ENCODE data around the gene CABP2.

Gene CABP2

DNA sequence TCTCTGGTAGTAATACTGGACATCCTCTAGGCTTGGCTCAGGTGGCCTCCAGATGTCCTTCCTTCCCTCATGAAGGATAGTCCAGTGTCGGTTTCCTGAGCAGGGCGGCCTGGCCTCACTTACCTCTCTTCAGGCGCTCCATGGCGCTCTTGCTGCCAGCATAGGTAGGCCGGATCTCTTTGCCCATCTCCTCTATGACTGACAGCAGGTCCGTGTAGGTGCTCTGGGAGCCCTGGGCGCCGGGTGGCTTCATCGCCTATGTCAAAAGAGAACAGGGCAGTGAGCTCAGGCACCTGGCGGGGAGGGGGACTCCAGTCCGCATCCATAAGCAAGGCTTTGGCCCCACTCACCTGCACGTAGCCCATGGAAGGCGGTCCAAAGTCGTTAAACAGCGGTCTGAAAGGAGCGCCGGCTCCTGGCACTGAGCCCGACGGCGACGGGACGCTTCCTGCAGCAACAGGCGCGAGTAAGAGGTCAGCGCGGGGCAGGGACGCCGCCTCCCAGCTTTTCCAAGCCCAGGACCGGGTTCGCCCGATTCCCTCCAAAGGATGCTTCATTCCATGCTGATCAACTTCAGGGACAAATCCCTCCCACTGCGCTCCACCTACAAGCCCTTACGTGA, 15.9 kb downstream of the CABP2 start:
- no peak for DNase-seq

DNA sequence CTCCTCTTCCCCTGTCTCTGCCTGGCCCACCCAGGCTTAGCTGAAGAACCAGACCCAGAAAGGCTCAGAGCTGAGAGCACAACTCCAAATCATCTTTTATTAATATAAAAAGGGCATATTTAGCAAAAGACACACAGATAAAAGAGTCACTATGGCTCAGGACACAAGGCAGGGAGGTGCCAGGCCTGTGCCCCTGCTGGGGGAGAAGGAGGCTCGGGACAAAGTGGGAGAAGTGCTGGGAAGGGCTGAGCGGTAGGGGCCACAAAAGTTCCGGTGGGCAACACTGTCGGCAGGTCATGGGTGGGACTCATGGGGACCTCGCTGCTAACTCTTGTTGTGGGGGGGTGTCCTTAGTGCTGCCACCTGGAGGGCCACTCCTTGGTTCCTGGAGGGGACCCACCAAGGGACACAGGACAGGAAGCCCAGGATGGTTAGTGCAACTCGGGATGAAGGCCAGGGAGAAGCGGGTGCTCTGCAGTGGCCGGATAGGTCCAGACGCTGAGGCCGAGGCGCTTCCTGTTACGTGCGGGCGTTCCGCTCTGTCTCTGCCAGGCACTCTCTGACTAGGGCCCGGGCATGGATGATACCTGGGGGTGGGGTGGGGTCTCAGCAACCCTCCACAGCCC, 16.7 kb downstream of the CABP2 start:
- DNase-seq: no peak

DNA sequence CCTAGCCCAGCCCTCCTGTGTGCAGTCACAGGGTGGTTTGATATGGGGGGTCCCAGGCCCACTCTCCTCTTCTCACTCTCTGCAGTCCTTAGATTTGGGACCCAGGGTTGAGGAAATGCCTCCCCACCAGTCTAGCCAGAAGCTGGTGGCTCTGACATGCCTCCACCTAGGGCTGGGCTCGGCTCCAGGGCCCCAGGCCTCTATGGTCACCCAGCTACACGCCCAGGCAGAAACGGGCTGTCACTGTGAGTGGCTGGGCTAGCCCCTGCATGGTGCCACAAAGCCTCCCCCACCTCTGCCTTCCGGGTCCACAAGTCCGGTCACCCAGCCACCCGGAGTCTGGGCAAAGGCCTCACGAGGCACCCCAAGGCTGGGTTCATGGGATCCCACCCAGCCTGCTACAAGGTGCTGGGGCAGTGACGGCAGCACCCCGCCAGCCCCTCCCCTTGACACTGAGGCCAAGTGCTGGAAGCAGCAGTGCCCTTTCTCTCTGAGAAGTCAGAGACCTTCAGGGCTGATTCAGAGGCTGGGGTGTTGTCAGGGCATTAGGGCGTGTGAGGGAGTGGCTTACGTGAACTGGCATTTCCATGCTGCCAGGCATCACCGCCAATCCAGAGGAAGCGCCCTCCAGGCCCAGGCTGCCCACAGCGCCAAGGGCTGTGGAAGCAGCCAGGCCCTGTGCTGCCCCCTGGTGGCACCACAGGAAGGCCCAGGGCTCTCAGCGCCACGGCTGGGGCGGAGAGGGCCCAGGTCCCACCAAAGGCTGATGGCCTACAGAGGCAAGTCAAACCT, 17.4 kb downstream of the CABP2 start:
- DNase-seq: peak; percentile 45

DNA sequence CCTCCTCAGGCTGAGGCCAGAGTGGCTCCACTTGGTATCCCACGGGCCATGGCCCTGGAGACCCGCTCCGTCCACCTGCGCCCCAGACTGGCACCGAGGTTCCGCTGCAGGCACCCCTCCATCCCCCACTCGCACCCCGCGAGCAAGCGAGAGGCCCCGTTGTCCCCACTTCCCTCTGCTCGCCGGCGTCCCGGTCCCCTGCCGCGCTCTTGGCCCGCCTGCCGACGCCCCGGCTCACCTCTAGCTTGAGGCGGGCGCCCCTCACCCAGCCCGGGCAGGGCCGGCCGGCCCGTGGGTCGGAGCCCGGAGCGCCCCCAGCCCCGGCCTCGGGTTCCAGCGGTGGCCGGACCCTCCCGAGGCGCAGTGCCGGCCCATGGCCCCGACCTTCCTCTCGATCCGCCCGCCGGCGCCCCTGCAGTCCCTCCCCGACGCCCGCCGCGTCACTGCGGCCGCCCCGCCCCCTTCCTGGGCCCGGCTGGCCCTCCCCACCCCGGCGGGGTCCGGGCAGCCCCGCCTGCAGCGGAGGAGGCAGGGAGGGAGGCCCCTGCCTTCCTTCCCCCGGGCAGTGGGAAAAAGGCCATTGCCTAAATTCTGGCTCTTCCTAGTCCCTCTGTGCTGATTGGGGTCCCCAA, 18.2 kb downstream of the CABP2 start, which contains the start of gene PITPNM1:
Gene PITPNM1, minus strand, starts transcription at position 414 of the 632 bp plus-strand sequence. CDS start 1,183 bp downstream, outside the sequence.
- DNase-seq: no peak

DNA sequence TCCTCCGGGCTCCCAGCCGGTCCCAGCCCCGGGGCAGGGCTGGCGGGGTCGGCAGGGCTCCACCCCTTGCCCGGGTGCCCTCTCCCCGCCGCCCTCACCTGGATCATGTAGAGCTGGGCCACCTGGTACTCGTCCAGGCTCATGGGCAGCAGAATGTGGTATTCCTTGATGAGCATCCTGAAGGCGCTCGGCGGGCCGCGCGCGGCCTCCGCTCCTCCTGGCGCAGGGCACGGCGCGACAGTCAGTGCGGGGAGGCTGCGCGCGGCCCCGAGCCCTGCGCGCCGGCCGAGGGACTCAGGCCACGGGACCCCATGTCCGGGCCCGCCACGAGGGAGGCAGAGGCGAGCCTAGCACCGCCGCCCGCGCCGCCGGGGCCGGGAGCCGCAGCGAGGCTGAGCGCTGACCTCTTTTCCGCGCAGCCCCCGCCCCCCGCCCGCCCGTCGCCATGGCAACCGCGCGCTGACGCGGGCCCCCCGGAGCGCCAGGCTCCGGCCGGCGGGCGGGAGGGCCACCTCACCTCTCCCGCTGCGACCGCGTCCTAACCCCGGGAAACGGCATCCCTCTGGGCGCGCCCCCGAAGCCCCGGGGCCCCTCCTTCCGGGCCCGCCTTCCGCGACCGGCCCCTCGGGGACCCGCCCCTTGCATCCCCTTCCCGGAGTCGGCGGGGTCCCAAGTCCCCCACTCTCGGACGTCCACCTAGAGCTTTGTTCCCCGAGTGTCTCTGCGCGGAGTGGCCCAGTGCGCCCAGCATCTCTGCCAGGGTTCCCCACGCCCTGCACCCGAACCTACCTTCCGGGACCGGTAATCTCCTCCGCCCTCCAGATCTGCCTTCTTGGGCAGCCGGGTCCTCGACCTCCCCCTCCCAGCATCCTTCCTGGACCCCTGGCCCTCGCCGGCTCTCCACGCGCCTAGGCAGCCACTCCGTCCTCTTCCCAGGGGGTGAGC, 19.0 kb downstream of the CABP2 start:
- DNase-seq: no peak

DNA sequence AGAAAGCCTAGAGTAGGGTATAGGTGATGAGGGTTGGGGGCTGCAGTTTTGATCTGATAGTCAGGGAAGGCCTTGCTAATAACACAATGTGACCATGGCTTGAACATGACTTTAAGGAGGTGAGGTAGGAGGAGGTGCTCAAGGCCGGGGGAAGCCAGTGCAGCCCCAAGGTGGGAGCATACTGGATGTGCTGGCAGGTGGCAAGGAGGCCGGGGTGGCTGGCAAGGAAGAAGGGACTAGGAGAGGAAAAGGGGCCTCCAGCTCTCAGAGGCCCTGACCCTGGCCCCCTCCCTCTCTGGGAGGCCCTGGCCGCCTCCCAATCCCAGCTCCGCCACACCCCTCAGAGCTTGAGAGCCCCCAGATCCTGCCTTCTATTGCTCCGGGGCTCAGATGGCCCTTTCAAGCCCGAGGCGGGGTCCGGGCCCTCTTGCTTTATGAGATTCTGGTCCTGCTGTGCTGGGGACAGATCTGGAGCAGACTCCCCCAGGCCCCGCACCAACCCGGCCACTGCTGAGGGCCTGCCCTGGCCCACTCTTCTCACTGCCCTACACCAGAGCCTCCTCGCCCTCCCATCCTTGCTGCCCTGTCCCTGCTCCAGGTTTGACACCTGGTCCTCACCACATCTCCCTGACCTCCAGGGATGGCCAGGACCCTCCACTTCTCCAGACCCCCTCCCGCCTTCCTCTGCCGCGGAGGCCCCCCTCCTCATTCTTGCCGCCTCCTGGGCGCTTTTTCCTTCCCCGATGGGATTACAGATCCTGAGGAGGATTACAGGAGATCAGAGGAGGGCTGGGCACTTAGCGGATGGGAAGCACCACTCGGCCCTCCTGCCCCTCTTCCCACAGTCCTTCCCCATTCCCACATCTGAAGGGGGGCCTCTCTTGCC, 19.9 kb downstream of the CABP2 start:
- no peak for DNase-seq

DNA sequence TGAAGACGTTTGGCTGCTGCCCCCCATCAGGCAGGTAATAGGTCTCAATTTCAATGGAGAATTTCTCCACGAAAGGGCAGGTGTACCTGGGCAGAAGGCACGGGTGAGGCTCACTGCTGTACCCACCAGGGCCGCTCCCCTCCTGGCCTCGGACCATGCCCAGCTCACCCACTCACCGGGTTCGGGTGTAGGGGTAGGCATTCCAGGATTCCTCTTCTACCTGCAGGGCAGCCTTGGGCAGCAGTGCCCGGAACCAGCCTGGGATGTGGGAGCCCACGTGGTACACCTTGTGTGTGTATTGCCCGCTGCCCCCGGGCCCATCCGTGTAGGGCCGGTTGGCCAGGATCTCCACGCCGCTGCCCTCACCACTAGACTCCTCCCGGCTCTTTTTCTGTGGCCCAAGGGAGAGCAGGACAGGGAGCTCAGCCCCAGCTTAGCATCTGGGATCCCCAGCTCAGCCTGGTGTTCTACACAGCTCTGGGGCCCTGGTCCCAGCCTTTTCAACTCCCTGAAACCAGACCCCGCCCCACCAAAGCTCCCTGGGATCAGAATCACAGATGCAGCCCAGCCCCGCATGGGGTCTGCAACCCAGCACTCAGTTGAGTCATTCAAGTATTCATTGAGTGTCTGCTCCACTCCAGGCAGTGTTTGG, 20.8 kb downstream of the CABP2 start:
- no peak for DNase-seq

DNA sequence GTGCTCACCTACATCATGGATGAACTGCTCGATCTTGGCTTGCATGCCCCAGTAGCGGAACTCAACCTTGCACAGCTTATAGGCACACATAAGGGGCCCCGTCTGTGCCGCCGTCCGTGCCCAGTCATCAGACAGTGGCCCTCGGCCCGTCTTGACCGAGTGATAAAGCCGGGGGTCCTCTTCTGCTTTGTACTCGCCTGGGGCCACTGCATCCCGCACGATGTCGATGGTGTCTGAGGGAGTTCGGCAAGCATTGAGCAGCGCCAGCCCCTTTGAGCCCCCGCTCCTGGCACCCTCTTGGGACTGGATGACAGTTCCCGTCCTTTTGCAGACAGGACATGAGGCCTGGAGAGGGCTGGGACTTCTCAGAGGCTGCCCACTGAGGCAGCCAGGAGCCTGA, 21.4 kb downstream of the CABP2 start:
- DNase-seq: no peak

DNA sequence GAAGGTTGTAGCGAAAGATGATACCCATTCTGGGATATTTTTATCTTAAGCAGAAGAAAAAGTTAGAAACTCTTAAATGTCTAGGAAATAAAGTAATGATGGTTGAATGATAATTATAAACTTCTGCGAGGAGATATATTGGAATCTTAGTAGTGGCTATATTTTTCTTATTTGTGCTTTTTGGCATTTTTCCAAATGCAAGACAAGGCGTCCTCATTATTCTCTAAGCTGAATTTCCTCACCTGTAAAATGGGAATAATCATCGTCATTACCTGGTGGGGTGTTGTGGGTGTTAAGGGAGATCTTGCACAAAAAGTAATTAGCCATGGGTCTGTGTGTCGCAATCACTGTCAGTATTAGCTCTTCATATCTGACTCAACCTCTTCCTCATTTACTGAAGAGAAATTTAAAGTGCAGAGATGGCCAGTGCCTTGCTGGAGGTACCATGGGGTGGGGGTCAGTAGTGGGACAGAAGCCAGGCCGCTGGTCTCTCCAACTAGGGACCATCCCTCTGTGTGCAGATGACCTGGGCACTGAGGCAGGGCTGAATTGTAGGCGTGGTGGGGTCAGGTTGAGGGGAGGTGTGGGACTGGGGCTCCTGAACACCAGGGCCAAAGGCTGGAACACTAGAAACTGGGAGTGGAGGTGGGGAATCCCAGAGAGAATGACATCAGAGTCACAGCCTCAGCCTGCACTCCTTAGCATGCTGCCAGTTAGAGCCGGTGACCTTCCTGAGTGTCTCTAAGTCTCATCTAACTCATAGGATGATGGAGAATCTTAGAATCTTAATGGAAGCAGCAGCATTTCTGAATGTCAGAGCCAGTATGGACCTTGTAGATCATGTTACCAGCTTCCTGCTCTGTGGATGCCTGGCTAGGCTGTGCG, 22.2 kb downstream of the CABP2 start:
- no peak for DNase-seq

DNA sequence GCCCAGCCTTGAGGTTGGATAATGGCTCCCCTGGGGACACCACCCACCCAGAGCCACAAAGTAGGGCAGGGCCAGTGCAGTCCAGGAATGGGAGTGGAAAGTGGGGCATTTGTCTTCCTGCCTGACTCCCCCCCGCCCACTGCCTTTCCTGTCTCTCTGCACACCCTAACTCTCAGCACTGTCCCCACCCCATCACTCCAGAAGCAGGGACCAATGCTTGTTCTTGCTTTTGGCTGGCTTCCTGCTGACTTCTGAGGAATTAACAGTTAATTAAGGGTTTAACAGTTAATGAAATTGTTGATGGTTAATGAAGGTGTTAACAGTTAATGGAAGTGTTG, 22.8 kb downstream of the CABP2 start:
- no peak for DNase-seq

DNA sequence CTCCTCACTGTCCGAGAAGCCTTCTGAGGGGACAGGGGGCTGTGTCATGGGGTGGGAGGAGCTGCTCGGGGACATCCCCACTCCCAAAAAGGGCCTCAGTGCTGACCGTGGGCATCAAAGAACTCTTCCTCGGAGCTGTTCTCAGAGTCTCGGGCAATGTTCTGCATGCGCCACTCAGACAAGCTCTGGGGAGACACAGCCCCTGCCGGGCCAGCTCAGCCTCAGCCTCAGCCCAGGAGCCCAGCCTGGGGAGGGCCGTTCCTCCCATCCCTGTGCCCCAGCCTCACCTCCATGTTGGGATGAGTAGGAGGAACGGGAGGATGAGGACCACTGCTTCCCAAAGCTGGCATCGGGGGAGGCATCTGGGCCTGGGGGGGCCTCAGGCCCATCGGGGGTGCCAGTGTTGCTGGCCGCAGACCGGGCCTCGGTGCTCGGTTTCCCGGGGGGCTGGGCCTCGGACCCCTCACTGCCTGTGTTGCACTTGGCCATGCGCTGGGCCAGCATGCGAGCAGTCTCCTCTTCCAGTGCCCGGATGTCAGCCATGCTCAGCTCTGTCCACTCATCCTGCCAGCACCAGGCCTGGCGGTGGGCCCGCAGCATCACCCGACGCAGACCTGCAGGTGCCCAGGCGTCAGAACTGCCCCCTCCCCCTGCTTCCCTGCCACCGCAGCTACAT, 23.3 kb downstream of the CABP2 start:
- no peak for DNase-seq

DNA sequence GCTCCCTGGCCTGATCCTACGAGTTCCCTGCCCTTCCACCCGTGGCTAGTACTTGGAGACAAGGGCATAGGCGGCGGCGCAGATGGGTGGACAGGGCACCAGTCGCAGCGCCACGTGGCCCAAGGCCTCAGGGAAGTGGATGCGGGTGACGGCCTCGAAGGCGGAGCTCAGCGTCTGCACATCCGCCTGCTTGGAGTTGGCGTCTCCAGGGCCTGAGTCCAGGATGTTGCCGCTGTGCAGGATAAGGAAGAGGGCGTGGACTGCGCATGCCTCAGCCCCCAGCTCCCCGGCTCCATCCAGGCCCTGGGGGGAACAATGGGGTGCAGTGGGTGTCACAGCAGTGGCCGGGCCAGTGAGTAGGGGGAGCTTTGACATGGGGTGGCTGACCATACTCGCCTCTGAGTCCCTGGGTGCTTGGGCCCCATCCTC, 24.7 kb downstream of the CABP2 start:
- no peak for DNase-seq

DNA sequence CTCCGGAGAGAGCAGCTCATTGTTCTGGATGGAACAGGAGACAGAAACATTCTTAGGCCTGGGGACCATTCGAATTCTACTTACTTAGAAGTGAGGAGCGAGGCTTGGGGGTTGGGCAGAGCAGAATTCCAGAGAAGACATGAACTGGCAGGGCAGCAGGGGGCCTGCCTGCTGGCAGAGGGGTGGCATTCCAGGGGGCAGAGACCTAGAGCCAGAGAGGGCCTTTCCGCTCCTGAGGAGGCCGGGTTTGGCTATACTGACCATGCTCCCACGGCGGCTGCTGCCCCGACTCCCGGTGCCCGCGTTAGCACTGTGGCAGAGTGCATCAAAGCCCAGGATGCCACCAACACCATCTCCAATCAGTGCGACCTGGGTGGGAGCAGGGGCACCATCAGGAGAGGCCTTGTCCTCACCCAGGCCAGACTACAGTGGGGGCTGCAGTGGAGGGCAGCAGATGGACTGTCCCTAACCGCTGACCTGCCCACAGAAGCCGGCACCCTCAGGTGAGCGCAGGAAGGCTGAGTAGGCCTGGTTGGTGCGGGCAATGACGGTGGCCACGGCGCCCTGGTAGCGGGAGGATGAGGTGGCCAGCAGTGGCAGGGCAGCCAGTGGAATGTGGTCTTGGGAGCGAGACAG, 25.5 kb downstream of the CABP2 start:
- no peak for DNase-seq

DNA sequence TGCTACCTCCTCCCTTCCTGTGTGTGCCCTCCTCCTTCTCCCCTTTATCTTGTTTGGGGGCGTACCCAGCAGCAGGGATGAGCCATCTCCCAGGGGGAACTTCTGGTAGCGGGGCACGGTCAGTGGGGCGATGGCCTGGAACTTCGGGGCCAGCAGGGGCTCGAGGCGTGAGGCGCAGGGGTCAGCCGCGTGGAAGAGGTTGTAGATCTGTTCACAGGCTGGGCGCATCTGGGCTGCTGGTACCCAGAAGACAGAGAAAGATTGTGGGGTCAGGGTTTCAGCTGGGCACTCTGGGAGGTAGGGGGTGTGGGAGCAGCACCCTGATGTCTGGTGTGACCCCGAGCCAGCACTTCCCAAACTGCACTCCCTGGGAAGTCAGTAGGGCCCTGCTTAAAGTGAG, 27.1 kb downstream of the CABP2 start:
- DNase-seq: no peak

DNA sequence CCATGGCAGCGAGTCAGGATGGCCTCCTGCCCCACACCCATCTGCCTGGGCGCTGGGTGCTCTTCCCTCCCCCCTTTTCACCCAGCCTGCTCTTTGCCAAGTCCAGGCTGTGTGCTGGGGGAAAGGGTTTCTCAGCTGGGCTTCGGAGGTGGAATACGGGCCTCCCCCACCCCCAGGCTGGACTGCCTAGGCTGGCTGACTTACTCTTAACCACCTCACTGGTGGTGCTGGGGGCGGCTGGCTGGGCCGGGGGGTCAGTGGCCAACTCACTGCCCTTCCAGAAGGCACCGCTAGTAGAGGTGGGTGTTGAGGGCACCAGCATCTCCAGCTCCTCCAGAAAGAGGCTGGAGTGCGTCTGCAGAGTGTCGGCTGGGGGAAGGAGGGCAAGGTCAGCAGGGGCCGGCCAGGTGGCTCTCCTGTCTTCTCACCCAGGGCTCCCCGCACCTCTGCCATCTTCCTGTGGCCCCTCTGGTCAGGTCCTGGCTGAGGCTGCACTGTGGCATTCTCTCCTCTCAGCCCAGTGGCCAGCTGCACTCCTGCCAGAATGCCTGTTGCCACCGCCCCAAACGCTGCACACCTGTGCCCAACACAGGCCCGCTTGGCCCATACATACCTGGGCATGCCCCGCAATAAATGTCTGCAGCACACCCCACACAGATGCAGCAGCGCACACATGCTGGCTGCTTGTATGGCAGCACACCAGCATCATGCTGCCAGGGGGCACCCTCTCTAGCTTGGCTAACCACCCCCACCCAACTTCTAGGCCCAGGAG, 27.8 kb downstream of the CABP2 start:
- no peak for DNase-seq

DNA sequence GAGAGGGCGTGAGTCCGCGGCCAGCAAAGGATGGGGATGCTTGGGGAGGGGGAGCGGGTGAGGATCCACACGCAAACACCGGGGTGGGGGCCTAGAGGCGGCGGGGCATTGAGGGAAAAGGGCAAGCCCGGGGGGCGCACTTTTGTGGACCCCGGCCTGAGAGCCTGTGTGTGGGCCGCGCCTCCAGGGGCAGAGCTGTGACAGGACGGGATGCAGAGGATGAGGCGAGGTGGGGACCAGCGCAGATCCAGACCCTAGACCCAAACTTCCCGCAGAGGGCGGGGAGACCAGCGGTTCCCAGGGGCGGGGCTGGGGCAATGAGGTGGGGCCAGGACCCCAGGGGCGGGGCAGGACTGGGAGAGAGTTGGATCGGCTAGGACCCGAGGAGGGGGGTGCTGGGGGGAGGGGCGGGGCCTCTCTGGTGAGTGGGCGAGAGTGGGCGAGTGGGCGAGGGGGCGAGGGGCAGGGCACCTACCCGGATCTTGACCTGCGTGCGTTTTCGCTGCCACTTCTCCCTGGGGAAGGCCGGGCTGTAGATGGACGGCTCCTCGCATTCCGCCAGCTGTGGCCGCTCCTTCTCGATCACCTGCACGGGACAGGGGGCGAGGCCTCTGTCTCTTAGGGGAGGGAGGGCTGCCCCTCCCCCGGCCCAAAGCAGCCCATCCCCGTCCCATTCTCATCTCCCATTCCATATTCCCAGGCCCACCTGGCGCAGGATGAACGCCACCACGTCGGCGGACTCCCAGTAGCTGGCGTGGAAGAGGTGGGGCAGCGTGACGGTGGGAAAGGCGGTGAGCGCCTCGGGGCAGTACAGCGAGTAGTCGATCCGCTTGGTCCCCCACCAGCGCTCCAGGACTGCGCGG, 28.6 kb downstream of the CABP2 start:
- no peak for DNase-seq

Data from NCI-H2107 (cell line).